ENCODE measurements around the gene COL11A2. TPM values are rescaled to one million over a fixed set of nuclear protein-coding genes. Genes with fewer than 3 reads are reported as not detected.
A peak's percentile ranks its signal among the peaks of the same experiment; 100 is the strongest.

COL11A2 gene
- total and polyA plus RNA-seq, 2 of the 13 experiments (the other 11 are each of a cell fraction or from before 2014, with no cell fraction given), result 0.55 TPM

DNA sequence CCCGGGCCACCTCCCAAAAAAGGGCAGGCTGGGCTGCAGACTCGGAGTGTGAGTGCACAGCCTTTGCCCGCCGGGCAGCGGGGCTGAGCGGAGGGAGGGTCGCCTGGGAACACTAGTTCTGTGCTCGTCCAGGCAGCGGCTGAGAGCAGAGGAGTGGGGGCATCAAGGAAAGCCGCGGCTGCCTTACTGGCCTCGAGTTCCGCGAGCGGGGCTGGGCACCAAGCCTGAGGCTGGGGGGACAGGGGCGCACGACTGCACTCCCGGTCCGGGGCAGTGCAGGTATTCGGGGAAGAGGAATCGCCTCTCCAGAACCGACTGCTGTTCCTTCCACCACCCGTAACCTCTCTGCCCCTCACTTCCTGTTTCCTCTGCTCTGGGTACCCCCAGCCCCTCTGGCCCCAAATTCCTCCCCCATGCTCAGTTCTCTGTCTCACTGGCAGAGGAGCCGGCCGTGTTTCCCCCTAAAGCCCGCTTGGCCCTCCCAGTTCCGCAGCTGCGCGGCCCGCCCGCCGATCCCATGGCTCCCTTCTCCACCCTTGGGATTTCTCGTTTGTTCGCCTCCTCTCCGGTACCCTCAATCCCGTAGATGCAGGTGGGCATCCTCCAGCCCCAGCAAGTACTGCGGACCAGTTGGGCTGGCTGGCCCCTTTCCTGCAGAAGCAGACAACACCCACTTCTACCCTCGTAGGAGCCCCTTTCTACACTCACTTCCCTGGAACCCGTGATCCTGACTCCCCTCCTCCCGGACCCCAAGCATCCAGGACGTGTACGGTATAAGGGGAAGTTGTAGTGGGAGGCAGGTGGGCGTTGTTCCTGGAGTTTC is 21.1 kb upstream of the COL11A2 start (continued):
- TF ChIP-seq, protein P1, sequence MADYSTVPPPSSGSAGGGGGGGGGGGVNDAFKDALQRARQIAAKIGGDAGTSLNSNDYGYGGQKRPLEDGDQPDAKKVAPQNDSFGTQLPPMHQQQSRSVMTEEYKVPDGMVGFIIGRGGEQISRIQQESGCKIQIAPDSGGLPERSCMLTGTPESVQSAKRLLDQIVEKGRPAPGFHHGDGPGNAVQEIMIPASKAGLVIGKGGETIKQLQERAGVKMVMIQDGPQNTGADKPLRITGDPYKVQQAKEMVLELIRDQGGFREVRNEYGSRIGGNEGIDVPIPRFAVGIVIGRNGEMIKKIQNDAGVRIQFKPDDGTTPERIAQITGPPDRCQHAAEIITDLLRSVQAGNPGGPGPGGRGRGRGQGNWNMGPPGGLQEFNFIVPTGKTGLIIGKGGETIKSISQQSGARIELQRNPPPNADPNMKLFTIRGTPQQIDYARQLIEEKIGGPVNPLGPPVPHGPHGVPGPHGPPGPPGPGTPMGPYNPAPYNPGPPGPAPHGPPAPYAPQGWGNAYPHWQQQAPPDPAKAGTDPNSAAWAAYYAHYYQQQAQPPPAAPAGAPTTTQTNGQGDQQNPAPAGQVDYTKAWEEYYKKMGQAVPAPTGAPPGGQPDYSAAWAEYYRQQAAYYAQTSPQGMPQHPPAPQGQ (CRISPR knock-in tag; IDR thresholded peaks at IDR 0.05; ENCODE audit: borderline replicate concordance), result no peak
- TF ChIP-seq MBD4 (IDR thresholded peaks at IDR 0.05; ENCODE audit: borderline replicate concordance, low read length) (no peak), PRPF4 (IDR thresholded peaks at IDR 0.05; ENCODE audit: low read depth, low read length, poor library complexity, severe bottlenecking) (no peak), NR2F6 (IDR thresholded peaks at IDR 0.05) (no peak), NR2F6 (CRISPR knock-in tag; IDR thresholded peaks at IDR 0.05) (no peak), ZNF746 (CRISPR knock-in tag; IDR thresholded peaks at IDR 0.05) (no peak), CCAR2 (optimal IDR thresholded peaks at IDR 0.05; ENCODE audit: low read depth, low read length) (no peak), HOXA3 (CRISPR knock-in tag; IDR thresholded peaks at IDR 0.05) (no peak; the same call in 1 of the 2 replicates), POLR2A (IDR thresholded peaks at IDR 0.05; ENCODE audit: insufficient read depth in 1 of 2, low read depth in 2 of 2, low read length in 2 of 2) (no peak), SOX13 (IDR thresholded peaks at IDR 0.05) (no peak), SOX13 (CRISPR knock-in tag; conservative IDR thresholded peaks at IDR 0.05 in 1 of 2, IDR thresholded peaks at IDR 0.05 in 1 of 2) (0 out of 4 replicates have a peak, but pooled peaks of 1 of the 2 experiments have one; percentile 21), HOXA5 (CRISPR knock-in tag; IDR thresholded peaks at IDR 0.05) (no peak), ZNF253 (CRISPR knock-in tag; IDR thresholded peaks at IDR 0.05; ENCODE audit: borderline replicate concordance) (no peak), ZNF577 (CRISPR knock-in tag; IDR thresholded peaks at IDR 0.05; ENCODE audit: borderline replicate concordance, low read depth) (no peak), KLF12 (CRISPR knock-in tag; IDR thresholded peaks at IDR 0.05; ENCODE audit: borderline replicate concordance) (0 out of 2 replicates have a peak, but pooled peaks have one; percentile 42), NFE2L2 (IDR thresholded peaks at IDR 0.05; ENCODE audit: low read length) (no peak), GATAD2A (CRISPR knock-in tag; IDR thresholded peaks at IDR 0.05) (no peak), NCOA2 (CRISPR knock-in tag; IDR thresholded peaks at IDR 0.05) (peak; percentile 11; the same call in 1 of the 2 replicates), CBX5 (CRISPR knock-in tag; IDR thresholded peaks at IDR 0.05; ENCODE audit: borderline replicate concordance) (no peak), FOSL1 (CRISPR knock-in tag; IDR thresholded peaks at IDR 0.05; ENCODE audit: borderline replicate concordance) (no peak), ZNF101 (CRISPR knock-in tag; IDR thresholded peaks at IDR 0.05; ENCODE audit: borderline replicate concordance, low read depth) (no peak)
- TF ChIP-seq, protein P2, sequence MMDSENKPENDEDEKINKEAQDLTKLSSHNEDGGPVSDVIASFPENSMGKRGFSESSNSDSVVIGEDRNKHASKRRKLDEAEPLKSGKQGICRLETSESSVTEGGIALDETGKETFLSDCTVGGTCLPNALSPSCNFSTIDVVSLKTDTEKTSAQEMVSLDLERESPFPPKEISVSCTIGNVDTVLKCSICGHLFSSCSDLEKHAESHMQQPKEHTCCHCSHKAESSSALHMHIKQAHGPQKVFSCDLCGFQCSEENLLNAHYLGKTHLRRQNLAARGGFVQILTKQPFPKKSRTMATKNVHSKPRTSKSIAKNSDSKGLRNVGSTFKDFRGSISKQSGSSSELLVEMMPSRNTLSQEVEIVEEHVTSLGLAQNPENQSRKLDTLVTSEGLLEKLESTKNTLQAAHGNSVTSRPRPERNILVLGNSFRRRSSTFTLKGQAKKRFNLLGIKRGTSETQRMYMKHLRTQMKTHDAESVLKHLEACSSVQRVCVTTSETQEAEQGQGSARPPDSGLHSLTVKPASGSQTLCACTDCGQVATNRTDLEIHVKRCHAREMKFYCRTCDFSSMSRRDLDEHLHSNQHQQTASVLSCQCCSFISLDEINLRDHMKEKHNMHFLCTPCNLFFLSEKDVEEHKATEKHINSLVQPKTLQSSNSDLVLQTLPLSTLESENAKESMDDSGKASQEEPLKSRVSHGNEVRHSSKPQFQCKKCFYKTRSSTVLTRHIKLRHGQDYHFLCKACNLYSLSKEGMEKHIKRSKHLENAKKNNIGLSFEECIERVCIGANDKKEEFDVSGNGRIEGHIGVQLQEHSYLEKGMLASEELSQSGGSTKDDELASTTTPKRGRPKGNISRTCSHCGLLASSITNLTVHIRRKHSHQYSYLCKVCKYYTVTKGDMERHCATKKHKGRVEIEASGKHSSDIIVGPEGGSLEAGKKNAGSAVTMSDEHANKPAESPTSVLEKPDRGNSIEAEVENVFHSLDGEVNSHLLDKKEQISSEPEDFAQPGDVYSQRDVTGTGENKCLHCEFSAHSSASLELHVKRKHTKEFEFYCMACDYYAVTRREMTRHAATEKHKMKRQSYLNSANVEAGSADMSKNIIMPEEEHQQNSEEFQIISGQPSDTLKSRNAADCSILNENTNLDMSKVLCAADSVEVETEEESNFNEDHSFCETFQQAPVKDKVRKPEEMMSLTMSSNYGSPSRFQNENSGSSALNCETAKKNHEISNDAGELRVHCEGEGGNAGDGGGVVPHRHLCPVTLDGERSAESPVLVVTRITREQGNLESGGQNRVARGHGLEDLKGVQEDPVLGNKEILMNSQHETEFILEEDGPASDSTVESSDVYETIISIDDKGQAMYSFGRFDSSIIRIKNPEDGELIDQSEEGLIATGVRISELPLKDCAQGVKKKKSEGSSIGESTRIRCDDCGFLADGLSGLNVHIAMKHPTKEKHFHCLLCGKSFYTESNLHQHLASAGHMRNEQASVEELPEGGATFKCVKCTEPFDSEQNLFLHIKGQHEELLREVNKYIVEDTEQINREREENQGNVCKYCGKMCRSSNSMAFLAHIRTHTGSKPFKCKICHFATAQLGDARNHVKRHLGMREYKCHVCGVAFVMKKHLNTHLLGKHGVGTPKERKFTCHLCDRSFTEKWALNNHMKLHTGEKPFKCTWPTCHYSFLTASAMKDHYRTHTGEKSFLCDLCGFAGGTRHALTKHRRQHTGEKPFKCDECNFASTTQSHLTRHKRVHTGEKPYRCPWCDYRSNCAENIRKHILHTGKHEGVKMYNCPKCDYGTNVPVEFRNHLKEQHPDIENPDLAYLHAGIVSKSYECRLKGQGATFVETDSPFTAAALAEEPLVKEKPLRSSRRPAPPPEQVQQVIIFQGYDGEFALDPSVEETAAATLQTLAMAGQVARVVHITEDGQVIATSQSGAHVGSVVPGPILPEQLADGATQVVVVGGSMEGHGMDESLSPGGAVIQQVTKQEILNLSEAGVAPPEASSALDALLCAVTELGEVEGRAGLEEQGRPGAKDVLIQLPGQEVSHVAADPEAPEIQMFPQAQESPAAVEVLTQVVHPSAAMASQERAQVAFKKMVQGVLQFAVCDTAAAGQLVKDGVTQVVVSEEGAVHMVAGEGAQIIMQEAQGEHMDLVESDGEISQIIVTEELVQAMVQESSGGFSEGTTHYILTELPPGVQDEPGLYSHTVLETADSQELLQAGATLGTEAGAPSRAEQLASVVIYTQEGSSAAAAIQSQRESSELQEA (CRISPR knock-in tag; IDR thresholded peaks at IDR 0.05; ENCODE audit: not compliant biosample characterization), result peak; percentile 84
